ENCODE measurements around the gene CFAP46.

DNA sequence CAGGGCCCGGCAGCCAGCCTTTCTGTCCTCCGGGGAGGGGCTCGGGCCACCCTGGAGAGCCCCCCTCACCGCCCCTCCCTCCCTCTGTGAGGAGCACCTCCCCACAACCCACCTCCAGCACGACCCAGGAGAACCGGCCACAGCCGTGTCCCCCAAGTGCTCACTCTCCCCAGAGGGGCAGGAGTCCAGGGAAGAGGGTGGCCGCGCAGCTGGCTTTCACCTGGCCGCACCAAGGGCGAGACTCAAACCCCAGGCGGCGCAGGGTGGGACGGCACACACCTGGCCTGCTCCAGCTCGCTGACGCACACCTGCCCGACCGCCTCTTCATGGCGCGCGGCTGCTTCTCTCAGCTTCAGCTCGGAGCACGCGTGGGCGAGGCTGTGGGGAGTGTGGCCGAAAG, 73.4 kb downstream of the CFAP46 start:
- TF ChIP-seq EZH2 (IDR thresholded peaks at IDR 0.05; ENCODE audit: borderline replicate concordance) (no peak), EZH2phosphoT487 (IDR thresholded peaks at IDR 0.05; ENCODE audit: low read depth, severe bottlenecking, unreplicated experiment) (no peak)
- TF ChIP-seq, protein P1, sequence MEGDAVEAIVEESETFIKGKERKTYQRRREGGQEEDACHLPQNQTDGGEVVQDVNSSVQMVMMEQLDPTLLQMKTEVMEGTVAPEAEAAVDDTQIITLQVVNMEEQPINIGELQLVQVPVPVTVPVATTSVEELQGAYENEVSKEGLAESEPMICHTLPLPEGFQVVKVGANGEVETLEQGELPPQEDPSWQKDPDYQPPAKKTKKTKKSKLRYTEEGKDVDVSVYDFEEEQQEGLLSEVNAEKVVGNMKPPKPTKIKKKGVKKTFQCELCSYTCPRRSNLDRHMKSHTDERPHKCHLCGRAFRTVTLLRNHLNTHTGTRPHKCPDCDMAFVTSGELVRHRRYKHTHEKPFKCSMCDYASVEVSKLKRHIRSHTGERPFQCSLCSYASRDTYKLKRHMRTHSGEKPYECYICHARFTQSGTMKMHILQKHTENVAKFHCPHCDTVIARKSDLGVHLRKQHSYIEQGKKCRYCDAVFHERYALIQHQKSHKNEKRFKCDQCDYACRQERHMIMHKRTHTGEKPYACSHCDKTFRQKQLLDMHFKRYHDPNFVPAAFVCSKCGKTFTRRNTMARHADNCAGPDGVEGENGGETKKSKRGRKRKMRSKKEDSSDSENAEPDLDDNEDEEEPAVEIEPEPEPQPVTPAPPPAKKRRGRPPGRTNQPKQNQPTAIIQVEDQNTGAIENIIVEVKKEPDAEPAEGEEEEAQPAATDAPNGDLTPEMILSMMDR (IDR thresholded peaks at IDR 0.05; ENCODE audit: poor library complexity): no peak

All from hepatocyte (in vitro differentiated cells).